IMR-90 (cell line): ENCODE results near the gene TRAPPC4. TPM values are rescaled to one million over a fixed set of nuclear protein-coding genes. Genes with fewer than 3 reads are reported as not detected.

Experiments used
- ATAC-seq: fragments of 200-7000 bp; cut with Tn5 transposase; 2 replicates; pipeline ENCODE4 v1.9.1; 2020; ENCODE audit warnings: low read depth, mild to moderate bottlenecking, moderate library complexity
- BruUV-seq: library from RNA; stranded (reverse); fragments of 400-500 nt; replicated peaks from 2 replicates; lab custom pipeline; 2021; lab: Mats Ljungman, UMichigan
- CTCF ChIA-PET: fragments of 300-600 bp; formaldehyde crosslinking; extraction: SDS; loops from one replicate; lab custom pipeline; 2021; ENCODE audit warnings: antibody characterized with exemption; lab: Yijun Ruan, JAX
- POLR2A ChIA-PET: fragments of 300-600 bp; sonication (Branson Sonifier 250); formaldehyde crosslinking; loops from one replicate; lab custom pipeline; 2022; ENCODE audit warnings: antibody characterized with exemption; ENCODE audit not compliant: unreplicated experiment; lab: Charles Lee
- DNase-seq: peaks from one replicate; pipeline ENCODE4 v3.0.0; 2013
- H2AFZ ChIP-seq: replicated peaks from 2 replicates; pipeline ENCODE3; 2013; ENCODE audit warnings: low read length, mild to moderate bottlenecking; ENCODE audit not compliant: poor library complexity
- H2AK5ac ChIP-seq: 2 replicates; pipeline ENCODE4 v1.6.1; 2013; ENCODE audit warnings: low read depth, low read length, inconsistent platforms
- H2AK9ac ChIP-seq: replicated peaks from 2 replicates; pipeline ENCODE3; 2013; ENCODE audit warnings: mild to moderate bottlenecking, low read depth, low read length, moderate library complexity; ENCODE audit not compliant: poor library complexity
- H2BK120ac ChIP-seq: 2 replicates; pipeline ENCODE4 v1.6.1; 2013; ENCODE audit warnings: low read depth, low read length, inconsistent platforms
- H2BK15ac ChIP-seq: 3 replicates; pipeline ENCODE4 v1.6.1; 2013; ENCODE audit warnings: low read depth, low read length, inconsistent platforms
- H2BK20ac ChIP-seq: 2 replicates; pipeline ENCODE4 v1.6.1; 2013; ENCODE audit warnings: low read depth, mild to moderate bottlenecking, inconsistent platforms, low read length, moderate library complexity
- H2BK5ac ChIP-seq: 2 replicates; pipeline ENCODE4 v1.6.1; 2013; ENCODE audit warnings: mild to moderate bottlenecking, low read depth, low read length, inconsistent platforms; ENCODE audit not compliant: poor library complexity, severe bottlenecking
- H3K14ac ChIP-seq: replicated peaks from 2 replicates; pipeline ENCODE4 v1.6.1; 2013; ENCODE audit warnings: low read depth, low read length, inconsistent platforms
- H3K18ac ChIP-seq: 2 replicates; pipeline ENCODE4 v1.6.1; 2013; ENCODE audit warnings: low read depth, low read length, control low read depth
- H3K23ac ChIP-seq: 2 replicates; pipeline ENCODE4 v1.6.1; 2013; ENCODE audit warnings: low read depth, low read length, inconsistent platforms
- H3K27ac ChIP-seq: 2 replicates; pipeline ENCODE4 v1.5.1; 2013; ENCODE audit warnings: mild to moderate bottlenecking, control low read depth, low read length; ENCODE audit not compliant: insufficient read depth
- H3K27me3 ChIP-seq: 2 replicates; pipeline ENCODE4 v1.6.1; 2013; ENCODE audit warnings: low read length; ENCODE audit not compliant: control insufficient read depth, insufficient read depth
- H3K36me3 ChIP-seq: 2 replicates; pipeline ENCODE4 v1.6.1; 2013; ENCODE audit warnings: low read length, mixed read lengths; ENCODE audit not compliant: control insufficient read depth, insufficient read depth
- H3K4ac ChIP-seq: 2 replicates; pipeline ENCODE4 v1.6.1; 2013; ENCODE audit warnings: low read depth, low read length, inconsistent platforms
- H3K4me1 ChIP-seq: 2 replicates; pipeline ENCODE4 v1.6.1; 2013; ENCODE audit warnings: low read length, mixed read lengths; ENCODE audit not compliant: control insufficient read depth, insufficient read depth
- H3K4me2 ChIP-seq: 2 replicates; pipeline ENCODE4 v1.6.1; 2013; ENCODE audit warnings: low read depth, mild to moderate bottlenecking, control low read depth, low read length, moderate library complexity
- H3K4me3 ChIP-seq: 2 replicates; pipeline ENCODE4 v1.5.1; 2013; ENCODE audit warnings: low read depth, mild to moderate bottlenecking, control low read depth, low read length, moderate library complexity; ENCODE audit not compliant: insufficient read depth
- H3K56ac ChIP-seq: 2 replicates; pipeline ENCODE4 v1.6.1; 2013; ENCODE audit warnings: low read length, inconsistent platforms; ENCODE audit not compliant: insufficient read depth; ENCODE audit errors: extremely low read depth
- H3K79me1 ChIP-seq, 2 experiments: 2 replicates each; pipeline ENCODE4 v1.6.1; 2013; ENCODE audit warnings: low read length in 2 of 2, inconsistent platforms in 1 of 2, low read depth in 1 of 2
- H3K9ac ChIP-seq: 2 replicates; pipeline ENCODE4 v1.6.1; 2013; ENCODE audit warnings: low read depth, low read length, control low read depth
- H3K9me1 ChIP-seq: 2 replicates; pipeline ENCODE4 v1.6.1; 2013; ENCODE audit warnings: low read length, inconsistent platforms; ENCODE audit not compliant: insufficient read depth
- H3K9me3 ChIP-seq: 2 replicates; pipeline ENCODE4 v1.6.1; 2013; ENCODE audit warnings: low read length; ENCODE audit not compliant: control insufficient read depth, insufficient read depth
- H4K20me1 ChIP-seq: 2 replicates; pipeline ENCODE4 v1.6.1; 2013; ENCODE audit warnings: low read length, inconsistent platforms; ENCODE audit not compliant: insufficient read depth
- H4K5ac ChIP-seq: 2 replicates; pipeline ENCODE4 v1.6.1; 2013; ENCODE audit warnings: mild to moderate bottlenecking, low read depth, low read length, control low read depth
- H4K8ac ChIP-seq, 2 experiments: 2 replicates each; pipeline ENCODE4 v1.6.1; 2013; ENCODE audit warnings: low read depth in 2 of 2, low read length in 2 of 2, control low read depth in 1 of 2, inconsistent platforms in 1 of 2
- H4K91ac ChIP-seq: 2 replicates; pipeline ENCODE4 v1.6.1; 2013; ENCODE audit warnings: low read depth, low read length, inconsistent platforms; ENCODE audit not compliant: insufficient read depth
- CHD1 ChIP-seq: IDR thresholded peaks from 2 replicates; pipeline ENCODE4 v1.6.1; 2012; ENCODE audit warnings: low read depth, low read length, improper control_type of control experiment
- ELK1 ChIP-seq: fragments of 150-350 bp; IDR thresholded peaks from 2 replicates; pipeline ENCODE4 v1.6.1; 2016; ENCODE audit warnings: low read depth, mild to moderate bottlenecking, low read length, moderate library complexity, borderline replicate concordance
- FOS ChIP-seq: fragments of 150-350 bp; IDR thresholded peaks from 2 replicates; pipeline ENCODE4 v1.6.1; 2016; ENCODE audit warnings: low read depth, low read length
- MAFK ChIP-seq: IDR thresholded peaks from 2 replicates; pipeline ENCODE4 v1.6.1; 2012; ENCODE audit warnings: low read depth, low read length, improper control_type of control experiment
- MXI1 ChIP-seq: IDR thresholded peaks from 2 replicates; pipeline ENCODE4 v1.6.1; 2012; ENCODE audit warnings: low read depth, mild to moderate bottlenecking, low read length, moderate library complexity, borderline replicate concordance
- RCOR1 ChIP-seq: IDR thresholded peaks from 2 replicates; pipeline ENCODE4 v1.6.1; 2012; ENCODE audit warnings: mild to moderate bottlenecking, low read length, improper control_type of control experiment; ENCODE audit not compliant: insufficient replicate concordance
- SMC3 ChIP-seq: fragments of 150-350 bp; IDR thresholded peaks from 2 replicates; pipeline ENCODE4 v1.6.1; 2016; ENCODE audit warnings: low read depth, mild to moderate bottlenecking, antibody characterized with exemption, low read length, moderate library complexity
- WGBS, 2 experiments: methylation state at CpG; one replicate each; pipeline versions ENCODE4 v1.1.5 to v1.1.7; 2013; ENCODE audit warnings: missing lambda C conversion rate in 2 of 2; ENCODE audit not compliant: insufficient read length in 1 of 2; ENCODE audit errors: extremely low coverage in 2 of 2; 5-methylcytosine and 5-hydroxymethylcytosine counted together
- dilution Hi-C: fragments of 300-500 bp; cut with HindIII; formaldehyde crosslinking; loops from one replicate; pipeline ENCODE4 v1.14.3; 2018; ENCODE audit warnings: low sequenced_read_pairs; ENCODE audit not compliant: unreplicated experiment
- in situ Hi-C: fragments of 300-500 bp; cut with MboI; formaldehyde crosslinking; loops from 3 replicates; pipeline ENCODE4 v1.14.3; 2019; ENCODE audit warnings: low sequenced_read_pairs, inconsistent platforms, mixed read lengths
- intact Hi-C: fragments of 100-400 bp; cut with micrococcal nuclease; formaldehyde crosslinking; loops from 2 replicates; pipeline ENCODE4 v1.10.0; 2022
- polyA plus RNA-seq, 3 experiments: library from polyadenylated mRNA; depleted of rRNA; stranded (reverse); fragments of >200 nt; gene quantifications; 2 replicates each; pipeline ENCODE4 v1.2.3, GENCODE V29; 2012; ENCODE audit warnings: low replicate concordance in 1 of 3
- total RNA-seq: library from RNA; depleted of rRNA; stranded (reverse); fragments of >200 nt; gene quantifications from 2 replicates; pipeline ENCODE4 v1.2.3, GENCODE V29; 2012

TRAPPC4 gene
- total and polyA plus RNA-seq, 2 of the 4 experiments (the other 2 are of a cell fraction) = 102 to 162 TPM

- CTCF ChIA-PET = no interaction called here
- H3K18ac ChIP-seq = no peak overlapping the region
- no peak overlapping the region for H2BK15ac ChIP-seq
- no TSS peak for BruUV-seq
- no peaks in the 10 kb centered on the region for H3K27me3 ChIP-seq
- no peak overlapping the region for H3K27ac ChIP-seq
- no peak overlapping the region for H2AK9ac ChIP-seq
- peaks cover 1% of the 10 kb centered on the region; the same call in 1 of the 2 replicates for H3K4me1 ChIP-seq
- H2BK5ac ChIP-seq = no peak overlapping the region
- intact Hi-C loops (no loop called here), dilution Hi-C loops (no loop called here), in situ Hi-C loops (no loop called here)
- no peak overlapping the region for H2AFZ ChIP-seq
- H3K4ac ChIP-seq = no peak overlapping the region
- H4K5ac ChIP-seq = no peak overlapping the region
- no peak overlapping the region for H4K8ac ChIP-seq
- no peak overlapping the region for H3K4me3 ChIP-seq
- peaks cover 45% of the 10 kb centered on the region for H3K36me3 ChIP-seq
- H3K9me1 ChIP-seq = no peaks in the 10 kb centered on the region
- no peak overlapping the region for H2BK120ac ChIP-seq
- no peaks in the 10 kb centered on the region for H3K9me3 ChIP-seq
- no peak overlapping the region for H4K91ac ChIP-seq
- H3K56ac ChIP-seq = no peak overlapping the region
- TF ChIP-seq MAFK (no peak), SMC3 (no peak), RCOR1 (no peak), MXI1 (no peak), ELK1 (no peak), CHD1 (no peak), FOS (no peak)
- WGBS, 2 experiments = no CpG with 5 or more reads among the region's 3 CpGs
- no peak overlapping the region for H2BK20ac ChIP-seq
- H3K23ac ChIP-seq = no peak overlapping the region
- peaks cover 9 to 48% of the 10 kb centered on the region in 2 experiments; a peak in 3 of 4 replicates for H3K79me1 ChIP-seq
- POLR2A ChIA-PET = no interaction called here
- no peak overlapping the region for H3K9ac ChIP-seq
- H4K20me1 ChIP-seq = peaks cover 23% of the 10 kb centered on the region
- H3K4me2 ChIP-seq = no peak overlapping the region
- ATAC-seq (no peak), DNase-seq (no peak)
- no peak overlapping the region for H3K14ac ChIP-seq
- H2AK5ac ChIP-seq = no peak overlapping the region
Measured at GRCh38 chr11:119012629-119013170, 5.9 kb upstream of the TRAPPC4 start.
